ENCODE results near the gene ATP4A. TPM values are rescaled to one million over a fixed set of nuclear protein-coding genes. Genes with fewer than 3 reads are reported as not detected.

Gene ATP4A
- total and polyA plus RNA-seq, 8 donors = 0.28 to 10.8 (median 2.5) TPM

DNA sequence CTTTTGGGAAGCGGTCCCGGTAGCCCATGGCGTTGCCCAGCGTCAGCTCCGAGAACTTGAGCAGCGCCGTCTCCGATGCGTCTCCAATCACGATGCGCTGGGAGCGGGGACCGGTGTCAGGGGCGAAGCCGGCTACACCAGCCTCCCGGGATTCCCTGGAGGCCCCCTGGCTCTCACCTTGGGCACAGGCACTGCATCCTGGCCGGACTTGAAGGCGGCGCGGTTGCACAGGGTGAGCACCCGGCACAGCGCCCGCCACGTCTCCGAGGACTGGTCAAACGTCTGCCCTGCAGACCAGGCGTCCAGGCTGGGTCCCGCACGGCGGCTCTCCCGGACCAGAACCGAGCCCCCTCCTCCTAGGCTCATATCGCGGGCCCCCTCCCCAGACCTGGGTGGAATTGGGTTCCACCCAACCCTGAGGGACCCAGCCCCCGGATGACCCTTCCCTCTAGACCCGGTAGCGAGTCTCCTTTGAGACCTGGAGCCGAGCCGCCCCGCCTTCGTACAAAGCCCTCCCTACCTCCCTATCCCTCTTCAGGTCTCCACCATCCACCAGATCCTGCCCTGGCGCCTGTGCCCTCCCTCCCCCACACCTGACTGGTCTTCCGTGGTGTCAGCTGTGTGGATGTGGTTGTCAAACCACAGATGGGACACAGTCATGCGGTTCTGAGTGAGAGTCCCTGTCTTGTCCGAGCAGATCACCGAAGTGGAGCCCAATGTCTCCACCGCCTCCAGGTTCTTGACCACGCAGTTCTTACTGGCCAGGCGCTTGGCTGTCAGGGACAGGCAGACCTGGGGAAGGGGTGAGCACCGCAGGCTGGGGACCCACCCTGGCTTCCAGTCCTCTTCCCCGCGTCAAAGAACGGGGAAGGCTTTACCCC lies 4.8 kb downstream of the ATP4A start:
- intact Hi-C loops (cut with DNase I) = no loop called here
- whole genome bisulfite sequencing, 2 donors = 18 to 25% methylated on average over 45 to 53 of the region's 53 CpGs
- Histone ChIP-seq H3K27ac (no peak overlapping the region), H3K36me3 (no peaks in the 10 kb centered on the region), H3K9me3 (no peaks in the 10 kb centered on the region), H3K4me1 (peaks cover 0 to 6% (median 0%) of the 10 kb centered on the region in 3 donors), H3K27me3 (no peaks in the 10 kb centered on the region), H3K4me3 (peak overlapping the region; percentile 2 to 47 (median 30))
- TF ChIP-seq, protein P1, sequence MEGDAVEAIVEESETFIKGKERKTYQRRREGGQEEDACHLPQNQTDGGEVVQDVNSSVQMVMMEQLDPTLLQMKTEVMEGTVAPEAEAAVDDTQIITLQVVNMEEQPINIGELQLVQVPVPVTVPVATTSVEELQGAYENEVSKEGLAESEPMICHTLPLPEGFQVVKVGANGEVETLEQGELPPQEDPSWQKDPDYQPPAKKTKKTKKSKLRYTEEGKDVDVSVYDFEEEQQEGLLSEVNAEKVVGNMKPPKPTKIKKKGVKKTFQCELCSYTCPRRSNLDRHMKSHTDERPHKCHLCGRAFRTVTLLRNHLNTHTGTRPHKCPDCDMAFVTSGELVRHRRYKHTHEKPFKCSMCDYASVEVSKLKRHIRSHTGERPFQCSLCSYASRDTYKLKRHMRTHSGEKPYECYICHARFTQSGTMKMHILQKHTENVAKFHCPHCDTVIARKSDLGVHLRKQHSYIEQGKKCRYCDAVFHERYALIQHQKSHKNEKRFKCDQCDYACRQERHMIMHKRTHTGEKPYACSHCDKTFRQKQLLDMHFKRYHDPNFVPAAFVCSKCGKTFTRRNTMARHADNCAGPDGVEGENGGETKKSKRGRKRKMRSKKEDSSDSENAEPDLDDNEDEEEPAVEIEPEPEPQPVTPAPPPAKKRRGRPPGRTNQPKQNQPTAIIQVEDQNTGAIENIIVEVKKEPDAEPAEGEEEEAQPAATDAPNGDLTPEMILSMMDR (IDR thresholded peaks at IDR 0.05) = no peak
- ATAC-seq = peak; percentile 36 to 51 (median 42)
- DNase-seq = peak in 1 of 6 donors; percentile 67
- FAIRE-seq = no peak

DNA sequence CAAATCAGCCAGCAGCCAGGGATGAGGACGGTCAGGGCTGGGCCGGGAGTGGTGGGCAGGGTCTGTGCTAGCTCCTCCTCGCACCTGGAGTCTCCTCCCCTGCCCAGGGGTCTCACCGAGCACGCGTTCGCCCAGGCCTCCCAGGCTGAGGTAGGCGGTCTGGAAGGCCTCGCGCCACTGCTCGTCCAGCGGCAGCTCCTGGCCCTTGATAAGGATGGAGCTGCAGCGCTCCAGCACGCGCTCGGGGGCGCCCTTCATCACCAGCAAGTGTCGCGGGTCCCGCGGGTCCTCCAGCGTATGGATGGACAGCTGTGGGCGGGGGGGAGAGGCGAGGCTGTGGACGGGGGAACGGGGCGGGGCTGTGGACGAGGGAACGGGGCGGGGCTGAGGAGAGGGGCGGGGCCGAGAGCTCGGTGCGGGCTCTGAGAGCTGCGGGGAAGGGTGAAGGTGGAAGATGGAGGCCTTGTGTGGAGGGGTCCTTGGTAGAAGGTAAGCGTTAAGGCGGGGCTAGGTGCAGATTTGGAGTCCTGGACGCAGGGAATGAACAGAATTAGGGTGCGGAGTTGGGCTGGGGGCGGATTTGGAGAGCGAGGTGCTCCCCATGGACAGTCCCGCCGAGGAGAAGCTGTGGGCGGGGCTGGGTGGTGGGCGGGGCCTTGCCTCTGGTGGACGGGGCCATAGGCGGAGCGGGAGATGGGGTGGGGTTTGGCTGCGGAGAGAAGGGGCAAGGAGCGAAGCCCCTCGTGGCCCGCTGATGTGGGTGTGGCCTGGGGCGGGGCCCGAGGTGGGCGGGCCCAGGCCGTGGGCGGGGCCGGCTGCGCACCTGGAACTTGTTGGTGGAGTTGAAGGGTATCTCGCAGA lies 5.7 kb downstream of the ATP4A start:
- TF ChIP-seq, protein P1 (IDR thresholded peaks at IDR 0.05) = no peak
- no peaks in the 10 kb centered on the region for H3K36me3 ChIP-seq
- H3K4me3 ChIP-seq = peak overlapping the region in 3 of 4 donors; percentile 28 to 47 (median 31)
- peaks cover 0 to 6% (median 0%) of the 10 kb centered on the region in 3 donors for H3K4me1 ChIP-seq
- no peaks in the 10 kb centered on the region for H3K9me3 ChIP-seq
- ATAC-seq (peak; percentile 49 to 89 (median 80)), FAIRE-seq (no peak), DNase-seq (peak; percentile 72 to 96 (median 86))
- 12 to 18% methylated on average over 54 to 60 of the region's 60 CpGs for WGBS, 2 donors
- intact Hi-C loops (cut with DNase I) = no loop called here
- no peaks in the 10 kb centered on the region for H3K27me3 ChIP-seq
- H3K27ac ChIP-seq = no peak overlapping the region

DNA sequence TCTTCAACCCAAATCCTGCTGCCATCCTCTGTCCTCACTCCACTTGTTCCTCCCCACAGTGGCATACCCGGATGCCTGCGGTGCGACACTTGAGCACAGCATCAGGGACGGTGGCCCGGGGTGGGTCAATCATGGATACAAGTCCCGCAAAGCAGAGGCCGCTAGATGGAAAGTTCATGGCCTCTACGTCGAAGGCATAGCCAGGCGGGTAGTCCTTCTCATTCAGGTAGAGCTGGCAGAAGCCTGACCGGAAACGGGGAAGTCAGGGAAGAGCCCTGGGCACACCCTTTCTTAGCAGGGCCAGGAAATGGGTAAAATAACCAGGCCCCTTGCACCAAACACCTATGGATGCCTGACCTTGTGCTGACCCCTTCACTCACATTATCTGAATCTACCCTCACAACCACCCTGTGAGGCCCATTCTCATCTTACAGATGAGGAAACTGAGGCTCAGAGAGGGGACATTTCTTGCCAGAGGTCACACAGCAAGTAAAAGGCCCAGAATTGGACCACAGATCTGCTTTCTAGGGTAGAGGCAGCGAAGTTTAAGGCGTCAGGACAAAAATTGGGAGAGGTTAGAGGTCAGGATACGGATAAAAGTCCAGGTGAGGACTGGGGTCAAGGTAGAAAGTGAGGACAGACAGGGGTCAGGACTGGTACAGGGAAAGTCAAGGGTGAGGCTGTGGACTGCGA lies 6.5 kb downstream of the ATP4A start:
- FAIRE-seq (no peak), DNase-seq (peak in 1 of 6 donors; percentile 41), ATAC-seq (no peak)
- intact Hi-C loops (cut with DNase I) = no loop called here
- no peaks in the 10 kb centered on the region for H3K9me3 ChIP-seq
- H3K4me1 ChIP-seq = peaks cover 0 to 6% (median 0%) of the 10 kb centered on the region in 3 donors
- TF ChIP-seq, protein P1 (IDR thresholded peaks at IDR 0.05) = no peak
- H3K36me3 ChIP-seq = no peaks in the 10 kb centered on the region
- H3K4me3 ChIP-seq = no peak overlapping the region
- 88 to 89% methylated on average over 16 of the region's 16 CpGs for WGBS, 2 donors
- no peak overlapping the region for H3K27ac ChIP-seq
- H3K27me3 ChIP-seq = no peaks in the 10 kb centered on the region

DNA sequence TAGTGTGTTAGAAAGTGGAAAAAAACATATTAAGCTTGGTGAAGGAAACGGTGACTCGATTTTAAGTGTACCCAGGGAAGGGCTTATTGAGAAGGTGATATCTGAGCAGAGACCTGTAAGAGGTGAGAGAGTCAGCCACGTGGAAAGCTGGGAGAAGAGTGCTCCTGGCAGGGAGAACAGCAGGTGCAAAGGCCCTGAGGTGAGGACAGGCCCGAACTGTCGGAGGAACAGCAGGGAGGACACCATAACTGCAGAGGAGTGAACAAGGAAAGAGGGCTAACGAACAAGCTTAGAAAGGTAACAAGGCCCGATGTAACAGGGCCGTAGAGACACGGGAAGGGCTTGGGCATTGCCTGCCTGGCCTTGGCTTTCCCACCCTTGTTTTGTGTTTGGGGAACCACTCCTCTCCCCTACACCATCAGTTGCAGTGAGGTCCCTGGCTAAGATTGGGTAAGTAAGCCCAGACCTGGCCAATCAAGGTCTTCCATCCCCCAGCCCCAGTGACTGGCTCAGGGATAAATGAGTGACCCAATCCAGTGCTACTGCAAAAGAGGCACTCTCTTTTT lies 7.3 kb downstream of the ATP4A start:
- intact Hi-C loops (cut with DNase I) = no loop called here
- no peak for DNase-seq
- no peaks in the 10 kb centered on the region for H3K27me3 ChIP-seq
- H3K36me3 ChIP-seq = no peaks in the 10 kb centered on the region
- H3K27ac ChIP-seq = no peak overlapping the region
- no peak overlapping the region for H3K4me3 ChIP-seq
- H3K9me3 ChIP-seq = no peaks in the 10 kb centered on the region
- TF ChIP-seq, protein P1 (IDR thresholded peaks at IDR 0.05) = no peak
- WGBS, 2 donors = 88 to 91% methylated on average over 9 of the region's 9 CpGs
- H3K4me1 ChIP-seq = peaks cover 0 to 6% (median 0%) of the 10 kb centered on the region in 3 donors
- FAIRE-seq = no peak
- ATAC-seq = no peak
